ENCODE results near the gene KIAA1549.

Gene KIAA1549

GRCh38 chr7:138898255-138898654, 82.9 kb downstream of the KIAA1549 start:
- peaks cover 5% of the 10 kb centered on the region for H3K9me3 Mint-ChIP-seq
- H3K4me3 Mint-ChIP-seq = no peak overlapping the region
- no peak overlapping the region for H3K27ac Mint-ChIP-seq
- H3K4me1 Mint-ChIP-seq (ENCODE audit: low read depth) = peaks cover 6% of the 10 kb centered on the region
- intact Hi-C loops (cut with micrococcal nuclease) = no loop called here
- H3K27me3 Mint-ChIP-seq = no peaks in the 10 kb centered on the region
- H3K36me3 Mint-ChIP-seq (ENCODE audit: low read depth) = no peaks in the 10 kb centered on the region

- intact Hi-C loops (cut with micrococcal nuclease) = no loop called here
- Mint-ChIP-seq H3K4me3 (no peak overlapping the region), H3K27ac (no peak overlapping the region), H3K9me3 (peaks cover 1% of the 10 kb centered on the region), H3K27me3 (no peaks in the 10 kb centered on the region), H3K4me1 (ENCODE audit: low read depth) (peaks cover 6% of the 10 kb centered on the region), H3K36me3 (ENCODE audit: low read depth) (no peaks in the 10 kb centered on the region)
Observed at GRCh38 chr7:138895679-138896078, 85.5 kb downstream of the KIAA1549 start.

GRCh38 chr7:138893258-138893657, 87.9 kb downstream of the KIAA1549 start:
- Mint-ChIP-seq H3K4me3 (no peak overlapping the region), H3K4me1 (ENCODE audit: low read depth) (peaks cover 3% of the 10 kb centered on the region), H3K36me3 (ENCODE audit: low read depth) (no peaks in the 10 kb centered on the region), H3K9me3 (no peaks in the 10 kb centered on the region), H3K27me3 (no peaks in the 10 kb centered on the region), H3K27ac (no peak overlapping the region)
- intact Hi-C loops (cut with micrococcal nuclease) = no loop called here

- intact Hi-C loops (cut with micrococcal nuclease) = no loop called here
- no peaks in the 10 kb centered on the region for H3K4me1 Mint-ChIP-seq (ENCODE audit: low read depth)
- no peak overlapping the region for H3K27ac Mint-ChIP-seq
- no peaks in the 10 kb centered on the region for H3K36me3 Mint-ChIP-seq (ENCODE audit: low read depth)
- no peaks in the 10 kb centered on the region for H3K27me3 Mint-ChIP-seq
- H3K4me3 Mint-ChIP-seq = no peak overlapping the region
- H3K9me3 Mint-ChIP-seq = no peaks in the 10 kb centered on the region
Observed at GRCh38 chr7:138892812-138893211, 88.4 kb downstream of the KIAA1549 start.

- intact Hi-C loops (cut with micrococcal nuclease) = no loop called here
- no peak overlapping the region for H3K27ac Mint-ChIP-seq
- H3K9me3 Mint-ChIP-seq = no peaks in the 10 kb centered on the region
Observed at GRCh38 chr7:138892006-138892630, 89.1 kb downstream of the KIAA1549 start.

GRCh38 chr7:138891446-138891810, 89.8 kb downstream of the KIAA1549 start:
- H3K27ac Mint-ChIP-seq = no peak overlapping the region
- H3K4me1 Mint-ChIP-seq (ENCODE audit: low read depth) = no peaks in the 10 kb centered on the region
- no peaks in the 10 kb centered on the region for H3K36me3 Mint-ChIP-seq (ENCODE audit: low read depth)
- intact Hi-C loops (cut with micrococcal nuclease) = no loop called here
- H3K27me3 Mint-ChIP-seq = no peaks in the 10 kb centered on the region
- H3K9me3 Mint-ChIP-seq = no peaks in the 10 kb centered on the region
- no peak overlapping the region for H3K4me3 Mint-ChIP-seq

More at GRCh38 chr7:138892006-138892630, 89.1 kb downstream of the KIAA1549 start:
- no peak overlapping the region for H3K4me3 Mint-ChIP-seq
- no peaks in the 10 kb centered on the region for H3K27me3 Mint-ChIP-seq
- no peaks in the 10 kb centered on the region for H3K4me1 Mint-ChIP-seq (ENCODE audit: low read depth)
- H3K36me3 Mint-ChIP-seq (ENCODE audit: low read depth) = no peaks in the 10 kb centered on the region

- intact Hi-C loops (cut with micrococcal nuclease) = no loop called here
- Mint-ChIP-seq H3K27me3 (no peaks in the 10 kb centered on the region), H3K4me3 (no peak overlapping the region), H3K27ac (no peak overlapping the region), H3K36me3 (ENCODE audit: low read depth) (no peaks in the 10 kb centered on the region), H3K9me3 (no peaks in the 10 kb centered on the region), H3K4me1 (ENCODE audit: low read depth) (no peaks in the 10 kb centered on the region)
Observed at GRCh38 chr7:138890499-138891445, 90.4 kb downstream of the KIAA1549 start.

GRCh38 chr7:138889582-138890498, 91.3 kb downstream of the KIAA1549 start:
- no peak overlapping the region for H3K27ac Mint-ChIP-seq
- H3K4me3 Mint-ChIP-seq = no peak overlapping the region
- no peaks in the 10 kb centered on the region for H3K27me3 Mint-ChIP-seq
- no peaks in the 10 kb centered on the region for H3K36me3 Mint-ChIP-seq (ENCODE audit: low read depth)
- no peaks in the 10 kb centered on the region for H3K4me1 Mint-ChIP-seq (ENCODE audit: low read depth)
- intact Hi-C loops (cut with micrococcal nuclease) = loop anchor here (10.0 kb wide), 1 partner anchor 185 kb away; no protein-coding TSS in a partner anchor
- no peaks in the 10 kb centered on the region for H3K9me3 Mint-ChIP-seq

GRCh38 chr7:138887872-138888656, 93.1 kb downstream of the KIAA1549 start:
- Mint-ChIP-seq H3K9me3 (no peaks in the 10 kb centered on the region), H3K27me3 (no peaks in the 10 kb centered on the region), H3K4me3 (no peak overlapping the region), H3K27ac (no peak overlapping the region), H3K4me1 (ENCODE audit: low read depth) (no peaks in the 10 kb centered on the region), H3K36me3 (ENCODE audit: low read depth) (no peaks in the 10 kb centered on the region)
- intact Hi-C loops (cut with micrococcal nuclease) = loop anchor here (2.0 to 10.0 kb wide), 2 partner anchors 95 to 187 kb away; no protein-coding TSS in a partner anchor

- Mint-ChIP-seq H3K27ac (no peak overlapping the region), H3K4me1 (ENCODE audit: low read depth) (no peaks in the 10 kb centered on the region), H3K4me3 (no peak overlapping the region), H3K9me3 (no peaks in the 10 kb centered on the region), H3K36me3 (ENCODE audit: low read depth) (no peaks in the 10 kb centered on the region), H3K27me3 (no peaks in the 10 kb centered on the region)
- intact Hi-C loops (cut with micrococcal nuclease) = loop anchor here (2.0 to 10.0 kb wide), 2 partner anchors 96 to 188 kb away; no protein-coding TSS in a partner anchor
Observed at GRCh38 chr7:138887085-138887710, 94.0 kb downstream of the KIAA1549 start.

GRCh38 chr7:138886501-138886917, 94.7 kb downstream of the KIAA1549 start:
- no peak overlapping the region for H3K4me3 Mint-ChIP-seq
- H3K27me3 Mint-ChIP-seq = no peaks in the 10 kb centered on the region
- no peak overlapping the region for H3K27ac Mint-ChIP-seq
- no peaks in the 10 kb centered on the region for H3K9me3 Mint-ChIP-seq
- intact Hi-C loops (cut with micrococcal nuclease) = loop anchor here (2.0 to 10.0 kb wide), 2 partner anchors 96 to 188 kb away; no protein-coding TSS in a partner anchor
- no peaks in the 10 kb centered on the region for H3K4me1 Mint-ChIP-seq (ENCODE audit: low read depth)
- H3K36me3 Mint-ChIP-seq (ENCODE audit: low read depth) = no peaks in the 10 kb centered on the region

GRCh38 chr7:138885383-138886147, 95.6 kb downstream of the KIAA1549 start:
- Mint-ChIP-seq H3K4me3 (no peak overlapping the region), H3K27me3 (no peaks in the 10 kb centered on the region), H3K27ac (no peak overlapping the region), H3K9me3 (no peaks in the 10 kb centered on the region), H3K36me3 (ENCODE audit: low read depth) (no peaks in the 10 kb centered on the region), H3K4me1 (ENCODE audit: low read depth) (no peaks in the 10 kb centered on the region)
- intact Hi-C loops (cut with micrococcal nuclease) = loop anchor here (2.0 to 10.0 kb wide), 2 partner anchors 97 to 189 kb away; no protein-coding TSS in a partner anchor

All from dendritic cell treated with granulocyte-macrophage colony-stimulating factor and Interleukin-4, amounts not matched to agents 40 ng/mL and 50 ng/mL, for 4 days (primary cell).